ENCODE results near the gene HIPK2. TPM values are rescaled to one million over a fixed set of nuclear protein-coding genes. Genes with fewer than 3 reads are reported as not detected.

HIPK2 gene
- total and polyA plus RNA-seq, 10 of the 15 experiments (the other 5 are each of a cell fraction or from before 2014, with no cell fraction given): 1.7 to 39.0 (median 9.4) TPM

GRCh38 chr7:139543801-139544603 is 233.8 kb downstream of the HIPK2 start:
- SMC1A ChIA-PET (ENCODE audit: uncharacterized antibody, unreplicated experiment): no interaction called here
- H3K4me2 ChIP-seq (ENCODE audit: control insufficient read depth, insufficient read depth): no peak overlapping the region
- ATAC-seq (peak; percentile 42; the same call in 1 of the 3 replicates), DNase-seq (ENCODE audit: low read depth, low spot score) (no peak), FAIRE-seq (no peak)
- intact Hi-C loops (cut with micrococcal nuclease; ENCODE audit: unreplicated experiment) (no loop called here), in situ Hi-C loops (cut with MboI) (no loop called here)
- no peaks in the 10 kb centered on the region for H4K20me1 ChIP-seq (ENCODE audit: control insufficient read depth, insufficient read depth)
- WGBS (ENCODE audit: insufficient coverage, insufficient replicate concordance, low lambda C conversion rate, missing lambda C conversion rate): 43% methylated on average over 18 of the region's 18 CpGs
- no TSS peak for BruUV-seq (replicated peaks)
- H3K27ac ChIP-seq (ENCODE audit: control insufficient read depth, insufficient read depth): no peak overlapping the region
- no peaks in the 10 kb centered on the region for H3K4me1 ChIP-seq (ENCODE audit: control insufficient read depth, insufficient read depth, low read length)
- H3K4me3 ChIP-seq: no peak overlapping the region
- H3K79me2 ChIP-seq (ENCODE audit: control insufficient read depth, insufficient read depth, low read length): no peaks in the 10 kb centered on the region
- POLR2A ChIA-PET: no interaction called here
- RAD21 ChIA-PET (ENCODE audit: unreplicated experiment): no interaction called here
- no peaks in the 10 kb centered on the region for H3K36me3 ChIP-seq (ENCODE audit: control insufficient read depth in 2 of 2, insufficient read depth in 2 of 2, low read length in 1 of 2)
- H3K9ac ChIP-seq (ENCODE audit: control insufficient read depth, insufficient read depth, low read length): no peak overlapping the region
- CTCF ChIA-PET: no interaction called here
- H3K27me3 ChIP-seq (replicated peaks in 1 of 2; ENCODE audit: control insufficient read depth in 2 of 2, insufficient read depth in 2 of 2, low read length in 1 of 2): peaks cover 0 to 3% of the 10 kb centered on the region in 2 experiments; a peak in 1 of 4 replicates
- no peaks in the 10 kb centered on the region for H3K9me3 ChIP-seq (replicated peaks; ENCODE audit: control insufficient read depth, insufficient read depth, low read length)
- TF ChIP-seq ATF7 (IDR thresholded peaks at IDR 0.05; ENCODE audit: low read depth) (no peak), POU2F2 (IDR thresholded peaks at IDR 0.05; ENCODE audit: borderline replicate concordance, low read depth, low read length) (no peak), SPI1 (IDR thresholded peaks at IDR 0.05; ENCODE audit: borderline replicate concordance, insufficient read depth, low read depth, low read length) (peak; percentile 55)
- H2AFZ ChIP-seq (ENCODE audit: control insufficient read depth, low read depth, low read length): no peak overlapping the region

- Histone ChIP-seq H3K4me3 (no peak overlapping the region), H3K79me2 (ENCODE audit: control insufficient read depth, insufficient read depth, low read length) (no peaks in the 10 kb centered on the region), H3K4me1 (ENCODE audit: control insufficient read depth, insufficient read depth, low read length) (no peaks in the 10 kb centered on the region), H4K20me1 (ENCODE audit: control insufficient read depth, insufficient read depth) (no peaks in the 10 kb centered on the region), H3K9ac (ENCODE audit: control insufficient read depth, insufficient read depth, low read length) (no peak overlapping the region), H2AFZ (ENCODE audit: control insufficient read depth, low read depth, low read length) (no peak overlapping the region), H3K27ac (ENCODE audit: control insufficient read depth, insufficient read depth) (no peak overlapping the region), H3K27me3 (replicated peaks in 1 of 2; ENCODE audit: control insufficient read depth in 2 of 2, insufficient read depth in 2 of 2, low read length in 1 of 2) (peaks cover 0 to 3% of the 10 kb centered on the region in 2 experiments; a peak in 1 of 4 replicates), H3K36me3 (ENCODE audit: control insufficient read depth in 2 of 2, insufficient read depth in 2 of 2, low read length in 1 of 2) (no peaks in the 10 kb centered on the region), H3K9me3 (replicated peaks; ENCODE audit: control insufficient read depth, insufficient read depth, low read length) (no peaks in the 10 kb centered on the region), H3K4me2 (ENCODE audit: control insufficient read depth, insufficient read depth) (no peak overlapping the region)
- ChIA-PET SMC1A (ENCODE audit: uncharacterized antibody, unreplicated experiment) (no interaction called here), RAD21 (ENCODE audit: unreplicated experiment) (no interaction called here), CTCF (no interaction called here), POLR2A (no interaction called here)
- FAIRE-seq (no peak), ATAC-seq (no peak), DNase-seq (ENCODE audit: low read depth, low spot score) (no peak)
- in situ Hi-C loops (cut with MboI): no loop called here
- BruUV-seq (replicated peaks): no TSS peak
- WGBS (ENCODE audit: insufficient coverage, insufficient replicate concordance, low lambda C conversion rate, missing lambda C conversion rate): 64% methylated on average over 28 of the region's 28 CpGs
- intact Hi-C loops (cut with micrococcal nuclease; ENCODE audit: unreplicated experiment): no loop called here
- TF ChIP-seq STAT1 (conservative IDR thresholded peaks at IDR 0.05) (no peak), ZNF592 (IDR thresholded peaks at IDR 0.05) (no peak), ZBED1 (IDR thresholded peaks at IDR 0.05; ENCODE audit: borderline replicate concordance) (no peak), MXI1 (IDR thresholded peaks at IDR 0.05; ENCODE audit: low read depth, low read length) (no peak), LARP7 (IDR thresholded peaks at IDR 0.05) (no peak), GATAD2B (conservative IDR thresholded peaks at IDR 0.05; ENCODE audit: low read depth) (no peak), CHD1 (IDR thresholded peaks at IDR 0.05; ENCODE audit: low read depth, low read length) (no peak), PML (IDR thresholded peaks at IDR 0.05; ENCODE audit: low read length) (no peak), GABPA (IDR thresholded peaks at IDR 0.05; ENCODE audit: low read depth) (no peak), NR2C1 (IDR thresholded peaks at IDR 0.05) (no peak)
These were observed 235.3 kb downstream of the HIPK2 start for GRCh38 chr7:139542308-139543151.

Data from GM12878 (cell line).